GM18505 (cell line): ENCODE results near the gene HCN3.
A peak's percentile ranks its signal among the peaks of the same experiment; 100 is the strongest.
"Not testable (repeated sequence)": the region's sequence is repeated elsewhere in the genome, so short reads cannot be mapped to it uniquely, and the experiment has no call there.

Experiments
- ATAC-seq: cut with Tn5 transposase; IDR thresholded peaks from one replicate; pipeline ENCODE4 v1.9.1; 2021; ENCODE audit not compliant: unreplicated experiment
- POLR2A ChIP-seq: IDR thresholded peaks from 4 replicates; pipeline ENCODE4 v1.6.1; 2011; ENCODE audit warnings: borderline replicate concordance; ENCODE audit not compliant: insufficient read depth, insufficient read length; ENCODE audit errors: extremely low read depth

The HCN3 gene

GRCh38 chr1:155277070-155277901 lies at the start of gene HCN3:
TSS of gene HCN3 (plus strand) at chr1:155277463. CDS start at chr1:155277591, 128 bp downstream.
- ATAC-seq: peak; percentile 60
- TF ChIP-seq POLR2A: no peak

- no peak for ATAC-seq
- no peak for TF ChIP-seq POLR2A
Observed at GRCh38 chr1:155228096-155228427, 49.2 kb upstream of the HCN3 start.

- not testable (repeated sequence) for ATAC-seq
Observed at GRCh38 chr1:155231302-155231701, 46.0 kb upstream of the HCN3 start.

GRCh38 chr1:155232001-155232978 lies 45.0 kb upstream of the HCN3 start:
- ATAC-seq: not testable (repeated sequence)

GRCh38 chr1:155233502-155233901 lies 43.8 kb upstream of the HCN3 start:
- not testable (repeated sequence) for ATAC-seq

- ATAC-seq: not testable (repeated sequence)
Observed at GRCh38 chr1:155235375-155235774, 41.9 kb upstream of the HCN3 start.

GRCh38 chr1:155236451-155236850 lies 40.8 kb upstream of the HCN3 start:
- ATAC-seq: no peak
- no peak for TF ChIP-seq POLR2A

- no peak for TF ChIP-seq POLR2A
- no peak for ATAC-seq
Observed at GRCh38 chr1:155241069-155241679, 36.1 kb upstream of the HCN3 start.

GRCh38 chr1:155241841-155242264 lies 35.4 kb upstream of the HCN3 start:
- no peak for ATAC-seq
- no peak for TF ChIP-seq POLR2A

GRCh38 chr1:155242805-155243358 lies 34.4 kb upstream of the HCN3 start:
- no peak for TF ChIP-seq POLR2A
- no peak for ATAC-seq

- ATAC-seq: peak; percentile 82
Observed at GRCh38 chr1:155244368-155245162, 32.7 kb upstream of the HCN3 start.

GRCh38 chr1:155245163-155245524 lies 32.1 kb upstream of the HCN3 start:
- no peak for ATAC-seq
- TF ChIP-seq POLR2A: no peak

More at GRCh38 chr1:155244368-155245162, 32.7 kb upstream of the HCN3 start:
- TF ChIP-seq POLR2A: peak; percentile 96

- not testable (repeated sequence) for ATAC-seq
Observed at GRCh38 chr1:155246796-155247195, 30.5 kb upstream of the HCN3 start.
